Measurements from ENCODE around the gene GAB3.
"Not testable (repeated sequence)": the region's sequence is repeated elsewhere in the genome, so short reads cannot be mapped to it uniquely, and the experiment has no call there.

Gene GAB3

GRCh38 chrX:154721155-154721554 is 29.7 kb downstream of the GAB3 start:
- in situ Hi-C loops (cut with MboI; ENCODE audit: low sequenced_read_pairs) = no loop called here

GRCh38 chrX:154720067-154720466 is 30.8 kb downstream of the GAB3 start:
- in situ Hi-C loops (cut with MboI; ENCODE audit: low sequenced_read_pairs) = no loop called here

DNA sequence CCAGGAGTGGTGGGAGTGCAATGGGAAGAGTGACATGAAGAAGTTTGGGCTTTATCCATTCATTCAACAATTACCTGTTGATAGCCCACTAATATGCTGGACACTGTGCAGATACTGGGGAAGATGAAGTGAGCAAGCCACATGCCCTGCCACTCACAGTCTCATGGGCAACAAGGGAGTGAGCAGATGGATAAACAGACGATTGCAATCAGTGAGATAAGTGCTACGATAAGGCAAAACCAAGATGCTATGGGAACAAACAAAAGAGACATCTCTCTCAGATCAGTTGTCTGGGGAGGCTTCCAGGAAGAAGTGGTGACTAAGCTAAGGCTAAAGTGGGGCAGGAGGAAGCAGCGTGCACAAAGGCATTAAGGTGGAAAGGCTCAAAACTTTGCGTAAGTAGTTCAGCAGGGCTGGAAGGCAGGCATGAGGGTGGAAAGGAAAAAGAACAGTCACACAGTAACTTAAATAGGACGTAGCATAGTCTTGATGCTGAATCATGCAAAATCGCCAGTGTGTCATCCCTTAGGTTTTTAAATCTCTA is 31.7 kb downstream of the GAB3 start:
- in situ Hi-C loops (cut with MboI; ENCODE audit: low sequenced_read_pairs) = no loop called here

DNA sequence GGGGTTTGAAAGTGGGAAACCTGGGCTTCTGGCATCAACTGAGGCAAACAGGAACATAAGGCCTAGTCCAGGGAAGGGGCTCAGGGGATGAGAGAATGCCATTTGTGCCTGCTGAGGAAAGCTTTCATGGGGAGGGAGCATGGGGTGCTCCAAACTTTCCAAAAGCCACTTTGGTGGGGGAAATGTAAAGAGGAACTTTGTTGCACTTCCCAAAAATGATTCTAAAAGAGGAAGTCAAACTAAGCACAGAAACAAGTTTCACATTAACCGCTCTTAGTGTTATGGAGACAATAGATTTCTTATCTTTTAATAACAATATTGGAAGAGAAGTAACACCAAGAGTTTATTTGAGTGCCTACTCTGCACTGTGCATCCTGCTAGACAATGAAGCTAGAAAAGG is 32.3 kb downstream of the GAB3 start:
- in situ Hi-C loops (cut with MboI; ENCODE audit: low sequenced_read_pairs) = no loop called here

DNA sequence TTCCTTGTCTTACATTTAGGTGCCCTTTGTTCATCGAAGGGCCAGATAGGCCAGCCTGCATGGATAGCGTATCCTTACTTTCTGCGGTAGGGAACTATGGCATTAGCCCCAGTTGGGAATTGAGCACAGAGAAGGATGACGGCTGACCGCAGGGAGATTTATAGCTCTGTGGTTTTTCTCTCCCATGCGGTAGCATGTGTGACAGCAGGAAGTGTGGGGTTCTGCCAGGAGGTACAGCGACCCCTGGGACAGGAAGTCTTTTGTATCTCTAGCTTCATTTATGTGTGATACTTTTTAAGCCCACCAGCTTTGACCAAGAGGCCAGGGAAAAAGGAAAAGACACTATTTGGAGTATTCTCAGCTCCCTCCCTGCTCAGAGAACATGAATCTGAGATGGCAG is 33.1 kb downstream of the GAB3 start:
- in situ Hi-C loops (cut with MboI; ENCODE audit: low sequenced_read_pairs) = no loop called here

- in situ Hi-C loops (cut with MboI; ENCODE audit: low sequenced_read_pairs) = no loop called here
Observed at GRCh38 chrX:154715825-154716224, 35.1 kb downstream of the GAB3 start.

DNA sequence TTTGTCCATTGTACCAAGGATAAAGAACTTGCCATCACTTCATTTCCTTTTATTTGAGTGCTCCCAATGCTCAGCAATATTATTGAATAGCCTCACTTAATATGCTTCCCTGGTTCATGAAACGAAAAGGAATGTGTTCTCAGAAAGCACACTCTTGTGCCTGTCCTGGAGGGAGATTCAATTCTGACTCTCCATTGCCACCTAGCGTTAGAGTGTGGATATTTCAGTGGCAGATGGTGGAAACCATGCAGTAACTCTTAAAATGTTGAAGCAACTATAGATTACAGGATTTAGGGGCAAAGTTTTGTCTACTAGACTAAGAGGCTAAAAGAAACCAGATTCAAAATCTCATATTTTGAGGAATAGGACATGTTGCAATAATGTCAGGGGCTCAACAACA is 36.0 kb downstream of the GAB3 start:
- in situ Hi-C loops (cut with MboI; ENCODE audit: low sequenced_read_pairs) = no loop called here

DNA sequence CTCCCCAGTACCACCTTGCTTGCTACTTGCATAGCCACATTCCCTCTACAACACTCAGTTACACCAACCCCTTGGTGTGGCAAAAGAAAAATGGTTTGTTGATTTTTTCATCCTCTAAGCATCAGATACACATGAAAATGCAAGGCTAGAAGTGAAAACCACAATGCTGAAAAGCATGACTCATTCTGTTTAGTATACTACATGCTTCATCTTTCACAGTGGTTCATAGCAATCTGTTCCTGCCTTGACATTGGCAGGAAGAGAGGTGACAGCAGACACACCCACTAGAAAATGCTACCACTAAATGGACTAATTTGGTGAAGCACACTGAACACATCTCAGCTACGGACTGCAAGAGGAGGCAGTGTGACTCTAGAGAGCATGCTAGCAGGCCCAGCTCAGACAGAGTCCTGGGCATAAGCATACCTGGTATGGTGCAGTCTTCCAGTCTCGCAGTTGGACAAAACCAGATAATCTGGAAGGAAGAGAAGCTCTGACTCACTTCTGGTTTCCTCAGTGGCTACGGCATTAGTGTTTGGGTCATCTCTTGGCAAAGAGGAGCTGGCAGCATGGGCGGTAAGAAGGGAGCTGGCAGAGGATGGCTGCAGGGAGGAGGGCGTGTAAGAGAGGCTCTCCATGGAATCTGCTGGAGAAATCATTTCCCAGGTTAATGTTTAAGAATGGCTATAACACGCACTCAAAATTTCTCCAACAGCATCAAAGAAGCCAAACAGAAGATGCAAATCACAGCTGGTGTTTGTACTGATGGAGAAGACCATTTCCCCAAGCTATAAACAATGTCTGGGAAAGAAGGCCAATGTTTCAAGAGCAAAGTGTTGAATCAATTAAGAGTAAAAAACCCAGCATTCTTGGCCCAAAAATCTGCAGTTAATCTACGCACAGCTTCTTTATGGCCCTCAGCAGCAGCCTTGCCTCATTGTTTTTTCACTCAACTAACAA is 37.8 kb downstream of the GAB3 start:
- in situ Hi-C loops (cut with MboI; ENCODE audit: low sequenced_read_pairs) = no loop called here

DNA sequence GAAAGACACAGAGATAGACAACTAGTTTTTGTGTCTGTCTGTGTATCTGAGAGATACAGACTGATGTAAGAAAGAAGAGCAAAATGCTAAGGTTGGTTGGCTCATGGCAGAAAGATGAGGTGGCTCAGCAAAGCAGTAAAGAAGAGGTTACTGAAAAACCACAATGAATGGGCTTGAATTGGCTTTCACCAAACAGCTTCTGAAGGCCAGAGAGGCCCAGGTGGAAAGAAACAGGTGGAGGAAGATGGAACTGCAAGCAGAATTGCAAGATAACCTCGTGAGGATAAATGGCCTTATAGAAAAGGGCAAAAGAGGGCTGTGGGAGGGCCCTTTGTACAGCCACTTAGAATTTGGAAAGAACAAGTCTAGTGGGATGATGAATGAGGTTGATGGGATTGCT is 39.6 kb downstream of the GAB3 start:
- in situ Hi-C loops (cut with MboI; ENCODE audit: low sequenced_read_pairs) = no loop called here

DNA sequence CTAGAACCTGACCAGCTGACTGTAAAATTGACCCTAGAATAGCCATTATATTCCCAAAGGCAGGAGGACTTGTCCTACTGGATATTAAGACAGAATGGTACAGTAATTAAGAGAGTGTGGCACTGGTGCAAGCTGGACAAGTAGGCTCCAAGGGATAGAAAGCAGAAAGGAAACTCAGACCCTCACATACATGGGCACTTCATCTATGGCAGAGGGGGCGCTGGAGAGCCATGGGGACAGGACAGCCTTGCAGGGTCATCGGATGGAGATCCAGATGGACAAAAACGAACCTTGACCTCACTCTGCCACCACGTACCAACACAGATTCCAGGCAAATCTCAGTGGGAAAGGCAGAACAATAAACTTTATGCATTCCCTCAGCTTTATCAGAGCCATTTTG is 40.6 kb downstream of the GAB3 start:
- in situ Hi-C loops (cut with MboI; ENCODE audit: low sequenced_read_pairs) = no loop called here

DNA sequence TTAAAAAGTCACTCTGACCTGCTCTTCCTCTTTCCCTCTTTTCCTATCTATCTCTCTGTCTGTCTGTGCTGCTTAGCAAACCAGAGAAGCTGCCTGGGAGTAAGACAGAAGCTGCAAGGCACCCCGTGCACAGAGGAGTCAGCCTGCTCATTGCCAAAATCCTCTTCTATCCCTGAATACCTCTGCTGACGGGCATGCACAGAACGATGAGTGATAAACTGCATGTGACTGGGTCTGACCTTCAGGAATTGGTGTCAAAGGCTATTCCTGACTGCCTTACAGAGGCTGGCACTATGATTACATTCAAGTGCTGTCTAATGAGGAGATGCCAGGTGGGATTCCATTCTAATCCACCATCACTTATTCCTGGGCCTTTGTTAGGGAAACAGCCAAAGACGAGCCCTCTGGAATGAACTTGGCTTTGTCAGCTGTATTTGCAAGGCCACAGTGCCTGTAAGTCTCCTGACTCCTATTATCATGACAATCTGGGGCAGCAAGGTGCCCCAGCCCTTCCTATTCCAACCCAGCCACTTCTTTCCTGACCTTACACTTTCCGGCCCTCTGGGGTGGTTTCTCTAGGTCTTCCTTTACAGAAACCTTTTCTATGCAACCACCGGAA is 52.1 kb downstream of the GAB3 start:
- in situ Hi-C loops (cut with MboI; ENCODE audit: low sequenced_read_pairs) = no loop called here

DNA sequence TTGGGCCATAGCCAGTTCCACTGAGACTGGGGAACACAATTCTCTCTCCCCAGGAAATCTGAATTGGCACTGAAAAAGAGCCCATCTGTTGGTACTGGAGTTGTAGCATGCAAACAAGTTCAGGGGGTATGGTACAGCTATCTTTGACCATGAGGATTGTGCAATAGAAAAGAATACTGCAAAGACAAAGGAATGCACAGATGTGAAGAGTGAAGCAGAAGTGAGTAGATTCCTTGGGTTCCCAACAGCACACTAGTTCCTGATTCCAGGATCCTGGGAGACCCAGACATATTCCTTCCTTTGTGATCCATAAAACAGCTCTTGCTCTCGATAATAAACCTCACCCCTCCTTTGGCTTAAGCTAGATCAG is 54.2 kb downstream of the GAB3 start:
- in situ Hi-C loops (cut with MboI; ENCODE audit: low sequenced_read_pairs) = no loop called here

DNA sequence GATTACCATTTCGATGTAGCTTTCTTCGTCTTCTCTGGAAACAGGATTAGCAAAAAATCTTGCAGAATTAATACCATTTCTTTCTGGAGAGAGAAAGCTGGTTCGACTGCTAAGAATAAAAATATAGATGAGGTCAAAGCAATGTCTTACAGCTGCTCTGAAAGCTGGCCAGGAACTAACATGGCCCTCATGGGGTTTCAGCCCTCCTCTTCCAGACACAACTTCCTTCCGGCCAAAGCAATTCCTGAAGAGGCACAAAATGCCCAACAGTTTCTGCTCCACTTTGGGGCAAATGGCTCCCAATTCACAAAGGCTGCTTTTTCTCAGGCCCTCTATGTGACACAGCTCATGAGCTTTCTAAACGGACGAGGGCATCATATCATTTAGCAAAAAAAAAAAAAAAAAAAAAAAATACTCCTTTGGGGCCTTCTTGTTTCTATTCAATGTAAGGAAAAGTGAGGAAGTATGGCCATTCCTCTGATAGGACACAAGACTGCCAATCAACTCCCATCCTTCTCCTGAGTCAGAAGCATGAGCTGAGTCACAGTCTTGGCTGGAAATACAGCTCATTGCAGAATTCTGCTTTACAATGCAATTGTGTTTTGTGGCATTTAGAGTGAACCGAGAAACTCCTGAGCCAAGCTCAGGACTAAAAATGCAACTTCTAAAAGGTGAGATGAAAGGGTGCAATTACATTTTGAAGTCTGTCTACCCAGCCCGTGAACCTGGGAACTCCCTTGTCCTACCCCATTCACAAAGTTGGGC is 54.8 kb downstream of the GAB3 start:
- in situ Hi-C loops (cut with MboI; ENCODE audit: low sequenced_read_pairs) = no loop called here

- in situ Hi-C loops (cut with MboI; ENCODE audit: low sequenced_read_pairs) = no loop called here
Observed at GRCh38 chrX:154693394-154693793, 57.5 kb downstream of the GAB3 start.

DNA sequence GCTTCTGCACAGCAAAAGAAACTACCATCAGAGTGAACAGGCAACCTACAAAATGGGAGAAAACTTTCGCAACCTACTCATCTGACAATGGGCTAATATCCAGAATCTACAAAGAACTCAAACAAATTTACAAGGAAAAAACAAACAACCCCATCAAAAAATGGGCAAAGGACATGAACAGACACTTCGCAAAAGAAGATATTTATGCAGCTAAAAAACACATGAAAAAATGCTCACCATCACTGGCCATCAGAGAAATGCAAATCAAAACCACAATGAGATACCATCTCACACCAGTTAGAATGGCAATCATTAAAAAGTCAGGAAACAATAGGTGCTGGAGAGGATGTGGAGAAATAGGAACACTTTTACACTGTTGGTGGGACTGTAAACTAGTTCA is 60.4 kb downstream of the GAB3 start:
- in situ Hi-C loops (cut with MboI; ENCODE audit: low sequenced_read_pairs) = not testable (repeated sequence)

- in situ Hi-C loops (cut with MboI; ENCODE audit: low sequenced_read_pairs) = not testable (repeated sequence)
Observed at GRCh38 chrX:154672084-154672483, 78.8 kb downstream of the GAB3 start.

DNA sequence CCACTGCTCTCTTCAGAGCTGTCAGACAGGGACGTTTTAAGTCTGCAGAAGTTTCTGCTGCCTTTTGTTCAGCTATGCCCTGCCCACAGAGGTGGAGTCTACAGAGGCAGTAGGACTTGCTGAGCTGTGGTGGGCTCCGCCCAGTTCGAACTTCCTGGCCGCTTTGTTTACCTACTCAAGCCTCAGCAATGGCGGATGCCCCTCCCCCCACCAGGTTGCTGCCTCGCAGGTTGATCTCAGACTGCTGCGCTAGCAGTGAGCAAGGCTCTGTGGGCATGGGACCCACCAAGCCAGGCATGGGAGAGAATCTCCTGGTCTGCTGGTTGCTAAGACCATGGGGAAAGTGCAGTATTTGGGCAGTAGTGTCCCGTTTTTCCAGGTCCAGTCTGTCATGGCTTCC is 80.0 kb downstream of the GAB3 start:
- in situ Hi-C loops (cut with MboI; ENCODE audit: low sequenced_read_pairs) = not testable (repeated sequence)

DNA sequence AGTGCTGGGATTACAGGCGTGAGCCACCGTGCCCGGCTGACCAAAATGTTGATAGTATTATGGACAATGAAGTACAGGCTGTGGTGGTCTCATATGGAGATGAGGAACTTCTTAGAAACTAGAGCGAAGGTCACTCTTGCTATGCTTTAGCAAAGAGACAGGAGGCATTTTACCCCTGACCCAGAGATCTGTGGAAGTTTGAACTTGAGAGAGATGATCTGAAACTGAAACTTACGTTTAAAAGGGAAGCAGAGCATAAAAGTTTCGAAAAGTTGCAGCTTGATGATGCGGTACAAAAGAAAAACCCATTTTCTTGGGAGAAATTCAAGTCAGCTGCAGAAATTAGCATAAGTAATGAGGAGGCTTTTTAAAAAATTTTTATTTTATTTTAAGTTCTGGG is 89.0 kb downstream of the GAB3 start:
- in situ Hi-C loops (cut with MboI; ENCODE audit: low sequenced_read_pairs) = no loop called here

- in situ Hi-C loops (cut with MboI; ENCODE audit: low sequenced_read_pairs) = no loop called here
Observed at GRCh38 chrX:154661170-154661569, 89.7 kb downstream of the GAB3 start.

- in situ Hi-C loops (cut with MboI; ENCODE audit: low sequenced_read_pairs) = no loop called here
Observed at GRCh38 chrX:154660541-154660940, 90.3 kb downstream of the GAB3 start.

DNA sequence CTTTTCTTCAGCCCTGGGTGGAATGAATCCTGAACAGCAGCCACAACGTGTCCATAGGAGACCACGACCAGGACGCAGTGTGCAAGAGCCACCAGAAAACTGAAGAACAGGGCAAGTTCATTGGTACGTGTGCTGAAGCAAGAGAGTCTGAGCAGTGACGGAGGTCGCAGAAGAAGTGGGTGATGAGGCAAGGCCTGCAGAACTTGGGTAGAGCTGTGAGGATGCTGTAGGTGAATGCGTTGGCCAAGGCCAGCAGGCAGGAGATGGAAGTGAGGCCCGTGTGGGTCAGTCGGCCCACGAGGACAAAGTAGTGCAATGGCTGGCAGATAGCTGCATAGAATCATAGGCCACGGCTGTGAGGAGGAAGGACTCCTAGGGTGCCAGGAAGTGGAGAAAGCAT is 91.9 kb downstream of the GAB3 start:
- in situ Hi-C loops (cut with MboI; ENCODE audit: low sequenced_read_pairs) = no loop called here

Data from hTERT RPE-1 (cell line).